HG03045 (cell line): Measurements from ENCODE around the gene FAM227A.

Source experiments
- ATAC-seq: cut with Tn5 transposase; IDR thresholded peaks from one replicate; pipeline ENCODE4 v1.9.1; 2021; ENCODE audit warnings: mild to moderate bottlenecking, moderate library complexity; ENCODE audit not compliant: unreplicated experiment

FAM227A gene

GRCh38 chr22:38549101-38549894 is 106.9 kb downstream of the FAM227A start:
- ATAC-seq = no peak

GRCh38 chr22:38540701-38541100 is 115.5 kb downstream of the FAM227A start:
- no peak for ATAC-seq

DNA sequence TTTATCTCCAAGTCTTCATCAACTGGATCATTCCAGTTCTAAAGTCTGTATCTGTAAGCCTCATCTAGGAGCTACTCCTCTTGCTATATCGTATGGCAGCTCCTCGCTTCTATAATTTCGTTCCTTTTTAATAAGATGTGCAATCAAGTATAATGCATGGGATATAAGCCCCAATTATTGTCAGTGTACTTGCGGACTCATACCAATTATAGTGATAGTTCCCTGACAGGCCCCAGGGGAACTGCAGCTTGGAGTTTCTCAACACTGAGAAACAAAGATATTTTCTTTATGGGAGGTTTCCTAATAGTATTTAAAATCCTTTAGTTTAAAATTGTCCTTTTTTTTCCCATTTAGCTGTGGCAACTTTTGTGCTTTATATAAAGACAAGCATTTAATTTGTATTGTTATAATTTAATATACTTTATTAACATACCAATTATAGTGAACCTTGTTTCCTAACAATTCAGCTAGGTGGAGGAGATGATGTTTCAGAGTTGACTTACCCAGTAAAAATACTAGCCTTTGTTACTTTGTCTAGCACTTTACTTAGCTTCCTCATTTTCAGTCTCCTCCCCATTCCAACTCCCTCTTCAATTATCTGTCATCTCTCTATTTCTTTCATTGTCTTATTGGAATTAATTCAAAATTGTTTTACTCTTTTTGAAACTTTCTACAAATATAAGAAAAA is 124.8 kb downstream of the FAM227A start:
- ATAC-seq = no peak
